GM18505 (cell line): ENCODE data around the gene EXOG.

ENCODE experiments used
- ATAC-seq: cut with Tn5 transposase; IDR thresholded peaks from one replicate; pipeline ENCODE4 v1.9.1; 2021; ENCODE audit not compliant: unreplicated experiment
- POLR2A ChIP-seq: IDR thresholded peaks from 4 replicates; pipeline ENCODE4 v1.6.1; 2011; ENCODE audit warnings: borderline replicate concordance; ENCODE audit not compliant: insufficient read depth, insufficient read length; ENCODE audit errors: extremely low read depth

Gene EXOG

DNA sequence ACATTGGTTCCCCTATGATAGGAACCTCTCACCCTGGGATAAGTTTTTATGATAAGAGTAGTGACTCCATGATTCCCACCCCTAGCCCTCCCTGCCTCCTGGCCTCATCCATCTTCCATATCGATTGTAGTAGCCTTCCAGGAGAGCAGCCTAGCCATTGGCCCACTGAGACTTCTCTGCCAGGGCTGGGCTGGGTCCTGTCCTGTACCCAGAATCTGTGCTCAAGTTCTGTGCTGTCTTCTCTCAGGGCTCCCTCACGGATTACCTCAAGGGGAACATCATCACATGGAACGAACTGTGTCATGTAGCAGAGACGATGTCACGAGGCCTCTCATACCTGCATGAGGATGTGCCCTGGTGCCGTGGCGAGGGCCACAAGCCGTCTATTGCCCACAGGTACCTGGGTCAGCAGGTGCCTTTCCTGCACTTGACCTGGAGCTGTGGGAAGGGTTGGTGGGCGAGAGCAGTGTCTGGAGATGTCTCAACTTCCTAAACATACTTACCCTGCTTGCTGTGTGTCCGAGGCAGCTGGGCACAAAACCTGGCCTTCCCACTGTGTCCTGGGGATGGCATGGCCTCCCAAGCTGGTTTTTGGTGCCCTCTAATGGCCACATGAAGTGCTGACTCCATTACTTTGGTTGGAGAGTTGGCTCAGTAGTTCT is 16.6 kb upstream of the EXOG start:
- no peak for TF ChIP-seq POLR2A
- ATAC-seq = peak; percentile 58

DNA sequence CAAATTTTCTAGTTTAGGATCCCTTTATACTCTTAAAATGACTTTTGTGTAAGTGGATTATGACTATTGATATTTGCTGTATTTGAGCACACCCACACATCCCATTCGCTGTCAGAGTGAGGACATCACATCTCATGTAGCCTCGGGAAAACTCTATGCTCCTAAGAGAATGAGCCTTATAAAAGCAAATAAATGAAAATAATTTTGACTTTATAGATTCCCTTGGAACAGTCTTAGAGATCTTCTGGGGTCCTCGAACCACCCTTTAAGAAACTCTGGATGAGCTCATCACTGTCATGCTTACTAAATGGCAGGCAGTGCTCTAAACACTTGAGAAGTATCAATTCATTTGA is 16.1 kb upstream of the EXOG start:
- TF ChIP-seq POLR2A = no peak
- ATAC-seq = no peak

DNA sequence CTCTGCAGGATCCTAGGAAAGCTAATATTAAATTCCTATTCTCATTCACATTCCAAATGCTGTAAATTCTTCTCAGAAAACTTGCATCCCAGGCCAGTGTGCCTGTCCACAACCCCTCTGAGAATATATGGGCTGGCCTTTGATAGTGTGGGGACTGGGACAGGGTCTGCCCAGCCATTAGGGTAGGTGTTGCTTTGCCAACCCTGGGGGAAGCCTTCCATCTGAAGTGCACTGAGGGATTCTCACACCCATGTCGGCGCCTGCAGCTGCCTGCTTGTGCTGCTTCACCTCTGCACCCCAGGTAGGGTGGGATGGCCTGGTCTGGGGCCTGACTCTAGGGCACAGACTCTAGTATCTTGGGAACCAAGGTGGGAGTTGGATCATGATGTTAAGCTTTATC is 15.2 kb upstream of the EXOG start:
- no peak for ATAC-seq
- TF ChIP-seq POLR2A = no peak

DNA sequence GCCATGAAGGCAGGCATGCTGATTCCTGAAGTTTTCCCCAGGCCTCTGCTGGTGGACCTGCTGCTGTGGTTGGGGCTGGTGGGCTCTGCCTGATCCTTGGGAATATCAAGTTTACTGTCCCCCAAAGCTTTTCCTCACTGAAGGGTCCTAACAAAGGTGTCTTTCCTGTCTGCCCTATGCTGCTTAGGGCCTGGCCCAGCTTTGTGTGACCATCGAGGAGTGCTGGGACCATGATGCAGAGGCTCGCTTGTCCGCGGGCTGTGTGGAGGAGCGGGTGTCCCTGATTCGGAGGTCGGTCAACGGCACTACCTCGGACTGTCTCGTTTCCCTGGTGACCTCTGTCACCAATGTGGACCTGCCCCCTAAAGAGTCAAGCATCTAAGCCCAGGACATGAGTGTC is 13.2 kb upstream of the EXOG start:
- no peak for TF ChIP-seq POLR2A

DNA sequence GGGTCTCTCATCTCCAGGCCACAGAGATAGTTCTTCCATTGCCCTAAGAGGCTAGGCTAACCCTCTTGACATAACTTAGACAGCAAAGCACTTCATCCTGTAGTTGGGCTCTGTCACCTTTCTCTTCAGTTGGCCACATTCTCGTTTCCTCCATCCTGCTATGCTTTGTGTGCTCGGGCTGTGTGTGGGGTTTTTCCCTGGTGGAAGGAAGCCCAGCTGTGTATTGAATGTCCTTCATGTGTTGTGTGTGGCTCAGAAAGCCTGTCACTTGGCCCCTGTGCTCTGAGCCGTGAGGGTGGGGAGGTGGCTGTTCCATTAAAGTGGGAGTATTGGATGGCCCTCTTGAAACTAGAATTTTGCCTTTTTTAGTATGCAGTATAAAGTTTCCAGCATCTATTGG is 8.8 kb upstream of the EXOG start:
- no peak for TF ChIP-seq POLR2A
- peak; percentile 95 for ATAC-seq

More for the DNA sequence above, 13.2 kb upstream of the EXOG start:
- no peak for ATAC-seq

DNA sequence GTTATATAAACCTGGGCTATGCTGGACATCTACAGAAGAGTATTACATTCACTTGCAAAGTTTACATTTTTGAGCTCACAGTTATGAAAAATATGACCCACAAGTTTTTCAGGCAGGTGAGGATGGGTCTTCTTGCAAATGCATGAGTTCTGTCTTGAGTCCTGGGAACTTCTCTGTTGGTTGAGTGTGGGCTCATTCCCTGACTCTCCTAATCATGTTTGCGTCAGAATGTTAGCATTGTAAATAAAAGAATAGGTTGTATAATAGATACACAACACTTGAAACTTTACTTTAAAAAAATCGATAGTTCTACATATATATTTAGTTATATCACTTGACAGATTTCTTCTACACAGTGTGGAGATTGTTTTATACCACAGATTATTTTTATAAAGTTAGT is 7.2 kb upstream of the EXOG start:
- ATAC-seq = no peak
- TF ChIP-seq POLR2A = no peak

DNA sequence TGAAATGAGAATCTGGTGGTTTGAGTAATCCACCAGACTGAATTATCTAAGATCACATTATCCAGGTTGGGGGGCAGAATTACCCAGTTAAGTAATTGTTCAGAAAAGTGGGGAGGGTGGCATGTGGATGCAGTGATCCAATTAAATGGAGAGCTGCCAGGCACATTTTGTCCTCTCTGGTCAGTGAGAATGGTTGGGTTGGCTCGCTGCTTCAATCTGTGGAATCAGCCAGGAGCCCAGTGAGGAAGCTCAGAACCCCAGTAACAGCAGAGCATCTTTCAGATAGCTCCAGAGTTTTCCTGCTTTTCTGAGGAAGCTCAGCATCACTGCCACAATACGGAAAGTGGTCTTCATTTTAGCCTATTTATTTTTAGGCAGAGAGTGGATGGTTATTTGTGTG is 6.4 kb upstream of the EXOG start:
- no peak for ATAC-seq
- no peak for TF ChIP-seq POLR2A

DNA sequence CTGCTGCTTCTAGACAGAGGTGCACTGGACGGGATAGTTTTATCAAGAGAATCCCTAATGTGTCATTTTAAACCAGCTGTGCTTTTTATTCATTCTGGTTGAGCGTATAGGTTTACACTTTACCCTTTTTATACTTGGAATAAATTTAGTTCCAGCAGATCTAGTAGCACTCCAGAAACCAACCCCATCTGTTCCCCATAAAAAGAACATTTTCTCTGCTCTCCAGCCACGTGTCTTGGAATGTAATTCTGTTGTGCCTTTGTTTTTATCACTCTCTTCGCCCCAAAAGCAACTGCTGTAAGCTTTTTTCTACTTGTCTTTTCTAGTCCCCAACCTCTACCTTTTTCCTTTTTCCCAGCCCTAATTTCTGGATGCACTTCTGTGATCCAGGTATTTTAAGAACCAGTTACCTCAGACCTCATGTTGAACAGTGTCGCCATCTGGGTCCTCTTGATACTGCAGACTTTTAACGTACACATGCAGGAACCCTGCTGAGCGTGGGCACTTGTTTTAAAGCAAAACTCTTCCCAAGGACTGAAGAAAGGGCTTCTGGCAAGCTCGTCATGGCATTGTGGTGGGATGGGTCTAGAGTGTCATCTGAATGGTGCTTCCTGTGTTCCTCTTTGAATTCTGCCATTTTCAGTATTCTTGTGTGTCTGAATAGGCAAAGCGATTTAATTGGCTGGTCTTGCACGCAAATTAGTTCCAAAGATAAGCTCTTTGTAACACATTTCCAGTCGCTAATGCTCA is 5.7 kb upstream of the EXOG start:
- ATAC-seq = no peak
- TF ChIP-seq POLR2A = no peak

- no peak for ATAC-seq
- TF ChIP-seq POLR2A = no peak
Measured at GRCh38 chr3:38491215-38491614, 4.9 kb upstream of the EXOG start.

GRCh38 chr3:38493031-38493430 is 3.1 kb upstream of the EXOG start:
- TF ChIP-seq POLR2A = no peak
- no peak for ATAC-seq

GRCh38 chr3:38497031-38497430 is 891 bp downstream of the EXOG start:
- no peak for ATAC-seq
- no peak for TF ChIP-seq POLR2A

DNA sequence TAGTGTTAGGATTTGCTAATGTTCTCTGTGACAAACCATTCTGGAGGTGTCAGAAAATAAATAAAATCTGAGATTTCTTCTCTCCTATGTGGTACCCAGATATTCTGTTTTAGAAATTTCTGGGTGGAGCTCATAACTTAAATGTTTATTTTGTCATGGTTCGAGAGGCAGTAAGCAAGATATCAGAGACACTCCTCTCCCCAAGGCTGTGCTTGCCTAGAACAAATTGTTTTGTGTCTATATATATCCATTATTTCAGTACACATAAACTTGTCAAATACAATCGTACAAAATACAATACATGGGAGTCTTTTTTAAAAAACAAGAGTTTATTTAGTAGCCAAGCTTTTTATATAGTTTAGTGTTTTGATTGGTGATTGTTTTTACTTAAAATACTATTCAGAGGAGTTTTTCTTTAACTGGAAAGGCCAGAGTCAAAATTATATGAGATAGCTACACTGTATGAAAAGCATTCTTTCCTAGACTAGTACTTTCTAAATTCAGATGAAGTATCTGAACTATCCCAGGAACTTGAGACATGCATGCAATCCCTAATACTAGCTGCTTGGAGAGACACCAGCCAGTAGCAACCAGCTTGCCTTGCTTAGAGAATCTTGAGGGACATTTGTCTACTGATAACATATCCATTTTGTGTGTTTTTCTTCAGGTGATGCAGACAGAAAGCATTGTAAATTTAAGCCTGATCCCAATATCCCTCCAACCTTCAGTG is 4.7 kb downstream of the EXOG start:
- no peak for TF ChIP-seq POLR2A
- no peak for ATAC-seq

GRCh38 chr3:38507120-38507519 is 11.0 kb downstream of the EXOG start:
- peak; percentile 99 for ATAC-seq
- TF ChIP-seq POLR2A = no peak

GRCh38 chr3:38509732-38510131 is 13.6 kb downstream of the EXOG start:
- no peak for TF ChIP-seq POLR2A
- no peak for ATAC-seq
